Measurements from ENCODE around the gene AMER2.

AMER2 gene

GRCh38 chr13:25171170-25171516 is 945 bp downstream of the AMER2 start:
- H3K4me1 ChIP-seq (ENCODE audit: low read length): no peaks in the 10 kb centered on the region
- DNase-seq: no peak
- TF ChIP-seq EZH2phosphoT487 (IDR thresholded peaks at IDR 0.05; ENCODE audit: low read length): no peak
- TF ChIP-seq CTCF (IDR thresholded peaks at IDR 0.05; ENCODE audit: low read length): no peak
- no peak for TF ChIP-seq EZH2 (optimal IDR thresholded peaks at IDR 0.05; ENCODE audit: low read depth, low read length)
- H3K27ac ChIP-seq (ENCODE audit: low read length): no peak overlapping the region
- peaks cover 8% of the 10 kb centered on the region; the same call in 1 of the 2 replicates for H3K27me3 ChIP-seq (replicated peaks; ENCODE audit: insufficient read depth, low read length)
- H3K4me2 ChIP-seq (ENCODE audit: low read depth, low read length): peak overlapping the region; percentile 59; the same call in 1 of the 2 replicates
- H3K9me3 ChIP-seq (replicated peaks; ENCODE audit: insufficient read depth, low read length): no peaks in the 10 kb centered on the region
- H3F3A ChIP-seq (ENCODE audit: insufficient read depth, low read length): no peaks in the 10 kb centered on the region
- no peaks in the 10 kb centered on the region for H3K36me3 ChIP-seq (replicated peaks; ENCODE audit: insufficient read depth, low read length)
- no peaks in the 10 kb centered on the region for H4K20me1 ChIP-seq (ENCODE audit: insufficient read depth, low read length)
- H3K79me2 ChIP-seq (ENCODE audit: low read length): no peaks in the 10 kb centered on the region
- no peaks in the 10 kb centered on the region for H3K9me2 ChIP-seq (replicated peaks; ENCODE audit: insufficient read depth, low read length)
- no peak overlapping the region for H2AFZ ChIP-seq (ENCODE audit: low read length)
- H3K9ac ChIP-seq (ENCODE audit: low read length): no peak overlapping the region
- peak overlapping the region; percentile 37; the same call in 1 of the 2 replicates for H3K4me3 ChIP-seq (ENCODE audit: low read length)

GRCh38 chr13:25170554-25171111 is 1.5 kb downstream of the AMER2 start:
- peaks cover 8% of the 10 kb centered on the region; the same call in 1 of the 2 replicates for H3K27me3 ChIP-seq (replicated peaks; ENCODE audit: insufficient read depth, low read length)

GRCh38 chr13:25169951-25170553 is 2.0 kb downstream of the AMER2 start:
- Histone ChIP-seq H3K27me3 (replicated peaks; ENCODE audit: insufficient read depth, low read length) (peaks cover 8% of the 10 kb centered on the region; the same call in 1 of the 2 replicates), H3F3A (ENCODE audit: insufficient read depth, low read length) (no peaks in the 10 kb centered on the region), H3K4me3 (ENCODE audit: low read length) (no peak overlapping the region), H4K20me1 (ENCODE audit: insufficient read depth, low read length) (no peaks in the 10 kb centered on the region), H3K36me3 (replicated peaks; ENCODE audit: insufficient read depth, low read length) (no peaks in the 10 kb centered on the region), H3K79me2 (ENCODE audit: low read length) (no peaks in the 10 kb centered on the region), H3K4me2 (ENCODE audit: low read depth, low read length) (no peak overlapping the region), H3K4me1 (ENCODE audit: low read length) (no peaks in the 10 kb centered on the region), H3K9ac (ENCODE audit: low read length) (no peak overlapping the region), H2AFZ (ENCODE audit: low read length) (no peak overlapping the region), H3K27ac (ENCODE audit: low read length) (no peak overlapping the region), H3K9me2 (replicated peaks; ENCODE audit: insufficient read depth, low read length) (no peaks in the 10 kb centered on the region), H3K9me3 (replicated peaks; ENCODE audit: insufficient read depth, low read length) (no peaks in the 10 kb centered on the region)
- TF ChIP-seq CTCF (IDR thresholded peaks at IDR 0.05; ENCODE audit: low read length) (no peak), EZH2 (optimal IDR thresholded peaks at IDR 0.05; ENCODE audit: low read depth, low read length) (no peak), EZH2phosphoT487 (IDR thresholded peaks at IDR 0.05; ENCODE audit: low read length) (no peak)
- DNase-seq: no peak

More at GRCh38 chr13:25170554-25171111, 1.5 kb downstream of the AMER2 start:
- H3K4me3 ChIP-seq (ENCODE audit: low read length): no peak overlapping the region
- H2AFZ ChIP-seq (ENCODE audit: low read length): no peak overlapping the region
- no peaks in the 10 kb centered on the region for H3K9me2 ChIP-seq (replicated peaks; ENCODE audit: insufficient read depth, low read length)
- H3F3A ChIP-seq (ENCODE audit: insufficient read depth, low read length): no peaks in the 10 kb centered on the region
- no peak for DNase-seq
- no peaks in the 10 kb centered on the region for H3K4me1 ChIP-seq (ENCODE audit: low read length)
- H3K4me2 ChIP-seq (ENCODE audit: low read depth, low read length): no peak overlapping the region
- no peak overlapping the region for H3K27ac ChIP-seq (ENCODE audit: low read length)
- no peaks in the 10 kb centered on the region for H4K20me1 ChIP-seq (ENCODE audit: insufficient read depth, low read length)
- no peaks in the 10 kb centered on the region for H3K36me3 ChIP-seq (replicated peaks; ENCODE audit: insufficient read depth, low read length)
- TF ChIP-seq CTCF (IDR thresholded peaks at IDR 0.05; ENCODE audit: low read length): no peak
- TF ChIP-seq EZH2 (optimal IDR thresholded peaks at IDR 0.05; ENCODE audit: low read depth, low read length): no peak
- no peak for TF ChIP-seq EZH2phosphoT487 (IDR thresholded peaks at IDR 0.05; ENCODE audit: low read length)
- H3K79me2 ChIP-seq (ENCODE audit: low read length): no peaks in the 10 kb centered on the region
- H3K9me3 ChIP-seq (replicated peaks; ENCODE audit: insufficient read depth, low read length): no peaks in the 10 kb centered on the region
- H3K9ac ChIP-seq (ENCODE audit: low read length): no peak overlapping the region

All from MM.1S (cell line).